Stimulated activated CD4-positive, alpha-beta T cell treated with anti-CD3 and anti-CD28 coated beads, Interleukin-1b, Interleukin-23, amount 100 ng/mL, for 1 hour (primary cell): ENCODE results near the gene COX17.

Source experiments
- DNase-seq, 2 donors: peaks; one replicate each; pipeline ENCODE4 v3.0.0-alpha.2; 2020; ENCODE audit warnings: low read depth in 2 of 2

Gene COX17

DNA sequence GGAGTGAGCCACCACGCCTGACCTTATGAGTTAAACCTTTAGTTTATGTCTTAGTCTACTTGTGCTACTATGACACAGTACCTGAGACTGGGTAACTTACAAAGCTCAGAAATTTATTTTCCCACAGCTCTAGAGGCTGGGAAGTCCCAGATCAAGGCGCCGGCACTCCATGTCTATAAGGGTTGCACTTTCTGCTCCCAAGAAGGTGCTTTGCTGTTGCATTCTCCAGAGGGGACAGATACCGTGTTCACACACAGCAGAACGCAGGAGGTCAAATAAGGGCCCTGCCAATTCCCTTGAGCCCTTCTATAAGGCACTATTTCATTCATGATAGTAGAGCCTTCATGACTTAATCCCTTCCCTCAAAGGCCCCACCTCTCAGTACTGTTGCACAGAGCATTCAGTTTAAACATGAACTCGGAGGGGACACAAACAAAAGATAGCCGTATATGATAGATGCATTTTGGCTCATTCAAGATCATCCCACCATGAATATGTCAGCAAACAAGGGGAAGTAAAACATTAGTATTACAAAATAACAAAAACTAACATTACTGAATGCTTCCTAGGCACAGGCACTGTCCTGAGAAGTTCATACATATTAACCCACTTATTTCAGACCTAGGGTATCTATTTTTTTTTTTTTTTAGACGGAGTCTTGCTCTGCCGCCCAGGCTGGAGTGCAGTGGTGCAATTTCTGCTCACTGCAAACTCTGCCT lies 53.0 kb downstream of the COX17 start:
- DNase-seq, result no peak

DNA sequence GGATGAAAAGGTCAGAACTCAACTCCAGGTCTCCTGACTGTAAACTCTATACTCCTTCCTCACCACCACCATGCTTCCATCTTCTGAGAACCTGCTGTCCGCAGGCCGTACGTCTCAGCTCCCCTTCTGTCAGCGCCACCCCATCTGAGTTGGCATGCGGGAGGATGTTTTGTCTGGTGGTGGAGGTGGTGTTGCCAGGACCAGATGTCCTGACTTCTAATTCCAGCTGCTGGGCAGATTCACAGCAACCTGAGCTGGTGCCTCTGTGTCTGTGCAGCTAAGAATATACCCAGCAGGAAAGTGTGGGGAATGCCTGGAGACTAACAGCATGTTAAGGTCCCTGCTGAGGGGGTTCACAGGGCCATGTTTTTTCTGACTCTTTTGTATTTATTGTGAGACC lies 56.3 kb downstream of the COX17 start:
- DNase-seq, result no peak
